BE2C (cell line): ENCODE measurements around the gene CFAP157.

ENCODE experiments used
- DNase-seq: peaks from one replicate; pipeline ENCODE4 v3.0.0-alpha.2; 2020
- H3K27me3 ChIP-seq: fragments of 250-450 bp; sonication (Bioruptor Pico); 2 replicates; pipeline ENCODE4 v1.5.1; 2020; ENCODE audit warnings: mild to moderate bottlenecking
- H3K36me3 ChIP-seq: fragments of 250-450 bp; sonication (Bioruptor Pico); 2 replicates; pipeline ENCODE4 v1.5.1; 2020; ENCODE audit warnings: mild to moderate bottlenecking
- H3K4me1 ChIP-seq: fragments of 250-450 bp; sonication (Bioruptor Pico); 2 replicates; pipeline ENCODE4 v1.5.1; 2020
- H3K4me3 ChIP-seq: 2 replicates; pipeline ENCODE4 v1.5.1; 2011; ENCODE audit warnings: low read depth, low read length
- H3K9me3 ChIP-seq: fragments of 250-450 bp; sonication (Bioruptor Pico); 2 replicates; pipeline ENCODE4 v1.5.1; 2020
- TF ChIP-seq, protein P1 (sequence below): IDR thresholded peaks from 2 replicates; pipeline ENCODE4 v1.5.1; 2012; ENCODE audit warnings: mild to moderate bottlenecking, low read depth, low read length

Gene CFAP157

GRCh38 chr9:127735530-127736185 lies 28.9 kb downstream of the CFAP157 start:
- no peaks in the 10 kb centered on the region for H3K27me3 ChIP-seq
- no peak for DNase-seq
- no peaks in the 10 kb centered on the region for H3K9me3 ChIP-seq
- no peaks in the 10 kb centered on the region for H3K36me3 ChIP-seq
- H3K4me1 ChIP-seq: peaks cover 4% of the 10 kb centered on the region
- H3K4me3 ChIP-seq: peak overlapping the region; percentile 37
- TF ChIP-seq, protein P1, sequence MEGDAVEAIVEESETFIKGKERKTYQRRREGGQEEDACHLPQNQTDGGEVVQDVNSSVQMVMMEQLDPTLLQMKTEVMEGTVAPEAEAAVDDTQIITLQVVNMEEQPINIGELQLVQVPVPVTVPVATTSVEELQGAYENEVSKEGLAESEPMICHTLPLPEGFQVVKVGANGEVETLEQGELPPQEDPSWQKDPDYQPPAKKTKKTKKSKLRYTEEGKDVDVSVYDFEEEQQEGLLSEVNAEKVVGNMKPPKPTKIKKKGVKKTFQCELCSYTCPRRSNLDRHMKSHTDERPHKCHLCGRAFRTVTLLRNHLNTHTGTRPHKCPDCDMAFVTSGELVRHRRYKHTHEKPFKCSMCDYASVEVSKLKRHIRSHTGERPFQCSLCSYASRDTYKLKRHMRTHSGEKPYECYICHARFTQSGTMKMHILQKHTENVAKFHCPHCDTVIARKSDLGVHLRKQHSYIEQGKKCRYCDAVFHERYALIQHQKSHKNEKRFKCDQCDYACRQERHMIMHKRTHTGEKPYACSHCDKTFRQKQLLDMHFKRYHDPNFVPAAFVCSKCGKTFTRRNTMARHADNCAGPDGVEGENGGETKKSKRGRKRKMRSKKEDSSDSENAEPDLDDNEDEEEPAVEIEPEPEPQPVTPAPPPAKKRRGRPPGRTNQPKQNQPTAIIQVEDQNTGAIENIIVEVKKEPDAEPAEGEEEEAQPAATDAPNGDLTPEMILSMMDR: no peak

GRCh38 chr9:127738666-127739065 lies 31.9 kb downstream of the CFAP157 start:
- H3K9me3 ChIP-seq: no peaks in the 10 kb centered on the region
- H3K4me1 ChIP-seq: peaks cover 15% of the 10 kb centered on the region
- DNase-seq: no peak
- no peaks in the 10 kb centered on the region for H3K36me3 ChIP-seq
- TF ChIP-seq, protein P1: no peak
- no peak overlapping the region for H3K4me3 ChIP-seq
- no peaks in the 10 kb centered on the region for H3K27me3 ChIP-seq

- H3K9me3 ChIP-seq: no peaks in the 10 kb centered on the region
- TF ChIP-seq, protein P1: no peak
- no peak for DNase-seq
- H3K27me3 ChIP-seq: no peaks in the 10 kb centered on the region
- peaks cover 13% of the 10 kb centered on the region for H3K4me1 ChIP-seq
- no peaks in the 10 kb centered on the region for H3K36me3 ChIP-seq
- H3K4me3 ChIP-seq: no peak overlapping the region
Observed at GRCh38 chr9:127739614-127740330, 33.0 kb downstream of the CFAP157 start.

- TF ChIP-seq, protein P1: no peak
- Histone ChIP-seq H3K36me3 (0 out of 2 replicates have a peak, but pooled peaks cover 2% of the 10 kb centered on the region), H3K4me1 (peaks cover 13% of the 10 kb centered on the region), H3K4me3 (no peak overlapping the region), H3K9me3 (no peaks in the 10 kb centered on the region), H3K27me3 (no peaks in the 10 kb centered on the region)
- DNase-seq: peak; percentile 57
Observed at GRCh38 chr9:127741831-127742434, 35.1 kb downstream of the CFAP157 start.

DNA sequence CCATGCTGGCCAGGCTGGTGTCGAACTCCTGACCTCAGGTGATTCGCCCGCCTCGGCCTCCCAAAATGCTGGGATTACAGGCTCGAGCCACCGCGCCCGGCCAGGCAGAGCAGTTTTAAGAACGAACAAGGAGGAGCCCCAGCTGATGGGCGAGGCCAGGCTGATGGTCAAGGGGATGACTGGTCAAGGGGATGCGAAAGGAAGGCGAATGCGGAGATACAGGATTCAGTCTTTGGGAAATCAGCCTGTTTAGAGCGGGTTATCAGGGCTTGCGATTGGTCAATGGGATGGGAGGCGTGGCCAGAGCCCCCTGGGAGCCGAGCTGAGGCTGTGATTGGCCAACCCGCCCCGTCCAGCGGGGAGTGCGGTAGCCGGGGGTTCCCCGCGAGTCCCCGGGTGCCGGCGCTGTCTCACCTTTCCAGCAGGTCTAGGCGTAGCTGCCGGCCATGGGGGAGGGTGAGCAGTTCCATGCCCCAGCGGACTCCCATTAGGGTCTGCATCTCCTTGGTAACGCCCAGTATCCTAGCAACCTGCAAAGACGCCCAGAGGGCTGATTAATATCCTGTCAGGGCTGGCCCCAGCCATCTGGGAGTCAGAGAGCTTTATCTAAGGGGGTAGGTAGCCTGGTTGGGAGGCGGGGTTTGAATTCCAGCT lies 35.8 kb downstream of the CFAP157 start:
- peak; percentile 91 for DNase-seq
- peaks cover 13% of the 10 kb centered on the region for H3K4me1 ChIP-seq
- H3K9me3 ChIP-seq: no peaks in the 10 kb centered on the region
- 0 out of 2 replicates have a peak, but pooled peaks cover 3% of the 10 kb centered on the region for H3K36me3 ChIP-seq
- TF ChIP-seq, protein P1: peak; percentile 7; the same call in 1 of the 2 replicates
- H3K27me3 ChIP-seq: no peaks in the 10 kb centered on the region
- H3K4me3 ChIP-seq: peak overlapping the region; percentile 56
